ENCODE results near the gene ABR.

The ABR gene

DNA sequence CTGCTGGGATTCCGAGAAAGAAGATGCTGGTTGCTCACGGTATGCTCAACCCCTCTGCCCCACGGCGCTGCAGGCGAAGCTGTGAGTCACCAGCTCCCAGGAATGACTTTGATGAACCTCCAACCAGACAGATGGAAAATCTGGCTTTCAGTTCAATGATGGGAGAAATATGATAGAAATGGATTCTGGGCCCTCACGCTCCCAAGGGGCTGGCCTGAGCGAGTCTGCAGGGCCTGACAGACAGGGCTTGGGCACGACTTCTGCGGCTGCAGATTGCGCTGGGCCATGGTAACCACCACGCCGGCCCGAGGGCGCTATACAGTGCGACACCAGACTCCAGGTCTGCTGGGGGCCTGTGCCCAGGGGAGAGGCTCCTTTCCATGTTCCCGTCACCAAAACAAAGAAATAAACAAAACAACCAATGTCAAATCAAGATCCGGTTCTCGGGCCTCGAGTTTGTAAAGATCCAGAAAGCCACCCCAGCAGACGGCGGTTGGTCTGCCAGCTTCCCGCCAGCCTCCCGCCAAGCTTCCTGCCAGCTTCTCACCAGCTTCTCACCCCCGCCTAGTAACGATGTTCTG is 11.1 kb upstream of the ABR start:
- Histone ChIP-seq H3K9me3 (no peaks in the 10 kb centered on the region), H3K4me3 (no peak overlapping the region), H3K27me3 (ENCODE audit: low read depth) (no peaks in the 10 kb centered on the region), H3K36me3 (replicated peaks) (no peaks in the 10 kb centered on the region; the same call in 1 of the 2 replicates), H3K4me1 (peaks cover 2% of the 10 kb centered on the region; the same call in 1 of the 2 replicates)
- in situ Hi-C loops (cut with MboI; ENCODE audit: low sequenced_read_pairs) = no loop called here
- no peak for DNase-seq (ENCODE audit: low spot score in 2 of 2)

DNA sequence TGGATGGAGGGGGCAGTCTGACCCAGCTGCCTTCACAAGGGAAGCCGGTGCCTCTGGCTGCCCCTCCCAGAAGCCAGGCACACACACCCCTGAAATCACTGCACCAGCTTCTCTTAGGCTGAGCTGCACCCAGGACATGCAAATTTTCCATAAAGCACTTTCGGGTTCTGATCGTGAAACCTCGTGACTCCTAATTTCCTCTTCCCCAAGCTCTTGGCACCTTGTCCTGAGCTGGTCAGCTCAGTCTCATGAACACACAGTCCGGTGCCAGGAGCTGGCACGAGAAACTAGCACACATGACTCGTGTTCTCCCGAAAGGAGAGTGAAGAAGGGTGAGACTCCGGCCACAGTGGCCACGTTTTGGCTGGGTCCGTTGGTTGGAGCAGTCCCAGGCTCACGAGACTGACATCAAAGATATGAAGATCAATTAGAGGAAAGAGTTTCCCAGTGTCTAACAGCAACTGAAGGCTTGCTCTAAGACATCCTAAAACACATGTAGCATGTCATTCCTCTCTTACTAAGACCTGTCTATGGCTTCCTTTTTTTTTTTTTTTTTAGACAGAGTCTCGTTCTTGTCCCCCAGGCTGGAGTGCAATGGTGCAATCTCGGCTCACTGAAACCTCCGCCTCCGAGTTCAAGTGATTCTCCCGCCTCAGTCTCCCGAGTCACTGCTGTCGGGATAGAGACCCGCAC is 9.2 kb upstream of the ABR start:
- Histone ChIP-seq H3K36me3 (replicated peaks) (no peaks in the 10 kb centered on the region; the same call in 1 of the 2 replicates), H3K27me3 (ENCODE audit: low read depth) (no peaks in the 10 kb centered on the region), H3K4me3 (no peak overlapping the region), H3K4me1 (peaks cover 2% of the 10 kb centered on the region; the same call in 1 of the 2 replicates), H3K9me3 (no peaks in the 10 kb centered on the region)
- no peak for DNase-seq (ENCODE audit: low spot score in 2 of 2)
- in situ Hi-C loops (cut with MboI; ENCODE audit: low sequenced_read_pairs) = no loop called here

DNA sequence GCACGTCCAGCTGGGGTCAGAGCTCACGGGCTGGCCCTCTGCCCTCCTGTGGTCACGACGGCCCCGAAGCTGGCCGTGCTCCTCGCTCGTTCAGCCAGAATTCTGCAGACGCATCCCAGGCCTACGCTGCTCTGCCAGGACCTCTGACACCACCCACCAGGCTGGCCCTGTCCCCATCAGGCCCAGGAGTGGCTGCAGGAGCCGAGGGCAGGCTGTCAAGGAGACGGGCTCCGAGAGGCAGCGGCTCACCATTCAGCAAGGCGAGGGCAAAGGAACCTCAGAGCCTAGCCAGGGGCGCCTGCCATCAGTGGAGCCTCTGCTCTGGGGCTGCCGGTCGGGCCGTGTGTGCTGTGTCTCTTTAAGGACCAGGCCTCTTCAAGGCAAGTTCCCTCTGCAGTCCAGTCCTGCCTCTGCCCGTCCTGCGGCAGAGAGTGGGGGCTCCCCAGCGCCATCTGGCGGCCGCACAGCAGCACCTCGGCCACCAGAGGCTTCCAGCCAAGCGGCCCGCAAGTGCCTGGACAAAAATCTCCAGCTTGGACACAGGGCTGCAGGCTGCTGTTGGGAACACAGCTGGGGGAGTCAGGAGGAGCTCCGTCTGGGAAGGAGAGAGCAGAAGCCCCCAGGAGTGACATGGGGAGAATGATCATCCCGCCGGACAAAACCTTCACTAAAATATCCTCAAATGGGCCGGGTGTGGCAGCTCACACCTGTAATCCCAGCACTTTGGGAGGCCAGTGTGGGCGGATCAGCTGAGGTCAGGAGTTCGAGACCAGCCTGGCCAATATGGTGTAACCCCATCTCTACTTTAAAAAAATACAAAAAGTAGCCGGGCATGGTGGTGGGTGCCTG is 7.4 kb upstream of the ABR start:
- no peaks in the 10 kb centered on the region for H3K9me3 ChIP-seq
- H3K4me3 ChIP-seq = no peak overlapping the region
- peak; percentile 73 to 88 for DNase-seq (ENCODE audit: low spot score in 2 of 2)
- peaks cover 2% of the 10 kb centered on the region; the same call in 1 of the 2 replicates for H3K4me1 ChIP-seq
- in situ Hi-C loops (cut with MboI; ENCODE audit: low sequenced_read_pairs) = no loop called here
- H3K36me3 ChIP-seq (replicated peaks) = no peaks in the 10 kb centered on the region; the same call in 1 of the 2 replicates
- H3K27me3 ChIP-seq (ENCODE audit: low read depth) = no peaks in the 10 kb centered on the region

DNA sequence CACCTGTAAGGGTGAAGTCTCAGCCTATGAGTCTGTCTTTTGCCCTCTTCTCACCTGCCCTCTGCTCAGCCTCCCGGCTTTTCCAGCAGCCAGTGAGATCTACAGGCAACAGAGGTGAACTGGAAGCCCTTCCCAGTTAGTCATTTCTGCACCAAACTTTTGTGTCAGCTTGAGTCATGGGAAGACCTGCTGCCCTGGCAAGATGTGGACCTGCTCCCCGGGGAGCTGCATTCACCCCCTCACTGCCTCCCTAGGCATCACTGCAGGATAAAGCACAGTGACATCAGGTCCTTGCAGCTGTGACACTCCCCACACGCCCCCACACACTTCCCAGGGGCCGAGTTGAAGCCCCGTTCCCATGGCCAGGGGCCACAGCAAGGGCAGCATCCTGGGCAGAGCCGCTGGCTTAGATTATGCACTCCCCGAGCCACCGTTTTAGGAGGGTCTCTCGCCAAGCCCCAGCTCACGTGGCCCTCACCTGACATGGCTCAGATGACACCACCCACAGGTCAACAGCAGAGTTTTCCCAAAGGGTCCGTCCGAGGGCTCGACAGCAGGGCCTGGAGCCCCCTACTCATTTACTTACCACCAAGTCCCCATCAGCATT is 6.5 kb upstream of the ABR start:
- no peaks in the 10 kb centered on the region for H3K27me3 ChIP-seq (ENCODE audit: low read depth)
- H3K4me1 ChIP-seq = peaks cover 2% of the 10 kb centered on the region; the same call in 1 of the 2 replicates
- H3K9me3 ChIP-seq = no peaks in the 10 kb centered on the region
- no peak overlapping the region for H3K4me3 ChIP-seq
- DNase-seq (ENCODE audit: low spot score in 2 of 2) = no peak
- in situ Hi-C loops (cut with MboI; ENCODE audit: low sequenced_read_pairs) = no loop called here
- H3K36me3 ChIP-seq (replicated peaks) = no peaks in the 10 kb centered on the region; the same call in 1 of the 2 replicates

DNA sequence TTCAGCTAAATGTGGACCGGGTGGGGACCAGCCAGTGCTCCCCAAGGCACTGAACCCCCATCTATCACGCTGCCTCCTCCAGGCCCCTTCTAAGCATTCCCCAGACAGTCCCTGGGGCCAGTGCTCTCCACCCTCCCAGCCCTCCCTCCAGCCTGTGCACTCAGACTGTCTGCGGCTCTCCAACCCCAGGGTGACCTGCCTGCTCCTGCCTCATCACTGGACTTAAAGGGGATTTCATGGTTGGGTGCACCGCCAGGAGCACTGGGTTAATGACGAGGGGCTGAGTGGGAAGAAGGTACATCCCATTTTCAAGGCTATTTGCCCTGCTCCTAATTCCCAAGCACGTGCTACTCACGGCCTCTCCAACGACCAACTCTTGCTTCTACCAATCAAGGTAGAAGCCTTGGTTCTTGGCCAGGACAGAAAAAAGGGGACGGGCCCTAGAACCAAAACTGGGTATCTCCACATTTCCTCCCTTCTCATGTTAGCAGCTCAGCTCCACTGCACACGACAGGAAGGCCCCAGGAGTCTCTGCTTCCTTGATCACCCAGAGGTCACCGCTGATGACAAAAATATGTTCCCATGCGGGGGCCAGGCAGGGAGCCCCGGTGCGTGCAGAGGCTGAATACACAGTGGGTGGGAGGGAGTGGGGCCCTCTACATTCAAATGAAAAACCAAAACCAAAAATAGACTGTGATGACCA is 3.5 kb upstream of the ABR start:
- Histone ChIP-seq H3K9me3 (no peaks in the 10 kb centered on the region), H3K4me3 (no peak overlapping the region), H3K4me1 (peaks cover 2% of the 10 kb centered on the region; the same call in 1 of the 2 replicates), H3K36me3 (replicated peaks) (no peaks in the 10 kb centered on the region), H3K27me3 (ENCODE audit: low read depth) (no peaks in the 10 kb centered on the region)
- no peak for DNase-seq (ENCODE audit: low spot score in 2 of 2)
- in situ Hi-C loops (cut with MboI; ENCODE audit: low sequenced_read_pairs) = no loop called here

DNA sequence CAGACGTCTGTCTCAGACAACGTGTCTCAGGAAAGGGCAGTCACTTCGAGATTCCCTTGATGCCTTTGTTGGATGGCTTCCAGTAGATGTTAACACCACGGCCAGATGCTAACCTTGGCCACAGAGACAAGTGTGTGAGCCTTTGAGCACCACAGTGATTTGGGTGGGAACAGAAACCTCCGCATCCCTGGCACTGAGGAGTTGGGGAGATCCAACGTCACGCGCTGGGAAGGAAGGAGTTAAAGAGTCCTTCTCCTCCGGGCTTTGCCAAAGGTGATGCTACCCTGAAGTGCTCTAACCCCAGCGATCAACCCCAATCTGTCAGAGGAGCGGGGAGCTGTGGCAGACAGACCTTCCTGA is 3.0 kb upstream of the ABR start:
- no peak overlapping the region for H3K4me3 ChIP-seq

DNA sequence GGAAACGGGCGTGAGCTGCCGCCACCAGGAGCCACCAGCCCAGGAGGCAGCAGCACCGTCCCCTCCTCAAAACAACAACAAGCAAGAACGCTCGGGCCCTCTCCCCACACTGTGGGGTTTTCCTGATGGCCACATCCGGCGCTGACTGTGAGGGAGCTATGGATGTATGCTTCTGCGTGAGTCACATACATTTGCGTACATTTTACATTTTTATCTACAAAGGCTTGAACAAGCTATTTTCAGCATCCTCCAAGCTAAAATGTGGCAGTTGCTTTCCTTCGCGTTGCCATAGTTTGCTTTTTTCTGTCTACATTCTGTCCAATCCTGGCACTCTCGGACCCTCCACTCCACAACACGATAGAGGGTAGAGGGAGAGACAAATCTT is 2.0 kb upstream of the ABR start:
- Histone ChIP-seq H3K4me1 (peaks cover 7% of the 10 kb centered on the region; the same call in 1 of the 2 replicates), H3K4me3 (no peak overlapping the region), H3K36me3 (replicated peaks) (no peaks in the 10 kb centered on the region), H3K9me3 (no peaks in the 10 kb centered on the region), H3K27me3 (ENCODE audit: low read depth) (no peaks in the 10 kb centered on the region)
- DNase-seq (ENCODE audit: low spot score in 2 of 2) = no peak
- in situ Hi-C loops (cut with MboI; ENCODE audit: low sequenced_read_pairs) = no loop called here

More for the DNA sequence above, 3.0 kb upstream of the ABR start:
- H3K4me1 ChIP-seq = peaks cover 6% of the 10 kb centered on the region; the same call in 1 of the 2 replicates
- no peak for DNase-seq (ENCODE audit: low spot score in 2 of 2)
- H3K9me3 ChIP-seq = no peaks in the 10 kb centered on the region
- in situ Hi-C loops (cut with MboI; ENCODE audit: low sequenced_read_pairs) = no loop called here
- H3K27me3 ChIP-seq (ENCODE audit: low read depth) = no peaks in the 10 kb centered on the region
- H3K36me3 ChIP-seq (replicated peaks) = no peaks in the 10 kb centered on the region

DNA sequence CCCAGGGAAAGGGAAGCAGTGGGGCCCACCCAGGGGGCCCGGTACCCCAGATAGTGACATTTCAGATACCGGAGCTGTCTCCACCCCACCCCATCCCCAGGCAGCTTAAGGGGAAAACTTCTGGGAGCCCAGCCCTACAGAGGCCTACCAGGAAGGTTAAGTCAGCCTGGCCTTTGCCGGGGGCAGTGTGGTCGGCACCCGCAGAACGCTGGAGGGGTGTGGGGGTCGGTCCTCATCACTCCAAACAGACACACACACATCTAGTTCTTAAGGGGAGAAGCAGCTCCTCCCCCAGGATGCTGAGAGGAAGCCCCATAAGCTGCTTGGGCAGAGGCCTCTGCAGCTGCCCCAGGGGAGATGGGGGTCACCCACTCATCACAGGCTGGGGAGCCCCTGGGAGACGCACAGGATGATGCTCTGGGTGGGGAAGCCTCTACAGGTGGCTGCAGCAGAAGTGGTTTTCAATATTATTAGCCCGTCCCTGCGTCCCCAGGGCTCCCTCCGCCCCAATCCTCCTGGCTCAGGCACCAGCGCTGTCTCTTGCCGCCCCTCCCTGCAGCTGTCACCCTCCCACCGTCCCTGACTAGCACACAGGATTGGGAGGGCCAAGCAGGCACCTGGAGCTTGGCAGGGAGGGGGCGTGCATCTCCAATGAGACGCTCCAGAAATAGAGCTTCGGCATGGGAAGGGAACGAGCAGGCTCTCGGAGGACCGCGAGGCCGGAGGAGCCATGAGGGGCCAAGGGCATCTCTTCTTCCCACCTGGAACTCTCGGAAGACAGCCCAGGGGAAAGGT is 1.4 kb upstream of the ABR start:
- Histone ChIP-seq H3K36me3 (replicated peaks) (no peaks in the 10 kb centered on the region), H3K4me1 (peaks cover 7% of the 10 kb centered on the region; the same call in 1 of the 2 replicates), H3K4me3 (no peak overlapping the region), H3K27me3 (ENCODE audit: low read depth) (no peaks in the 10 kb centered on the region), H3K9me3 (no peaks in the 10 kb centered on the region)
- in situ Hi-C loops (cut with MboI; ENCODE audit: low sequenced_read_pairs) = no loop called here
- DNase-seq (ENCODE audit: low spot score in 2 of 2) = no peak

DNA sequence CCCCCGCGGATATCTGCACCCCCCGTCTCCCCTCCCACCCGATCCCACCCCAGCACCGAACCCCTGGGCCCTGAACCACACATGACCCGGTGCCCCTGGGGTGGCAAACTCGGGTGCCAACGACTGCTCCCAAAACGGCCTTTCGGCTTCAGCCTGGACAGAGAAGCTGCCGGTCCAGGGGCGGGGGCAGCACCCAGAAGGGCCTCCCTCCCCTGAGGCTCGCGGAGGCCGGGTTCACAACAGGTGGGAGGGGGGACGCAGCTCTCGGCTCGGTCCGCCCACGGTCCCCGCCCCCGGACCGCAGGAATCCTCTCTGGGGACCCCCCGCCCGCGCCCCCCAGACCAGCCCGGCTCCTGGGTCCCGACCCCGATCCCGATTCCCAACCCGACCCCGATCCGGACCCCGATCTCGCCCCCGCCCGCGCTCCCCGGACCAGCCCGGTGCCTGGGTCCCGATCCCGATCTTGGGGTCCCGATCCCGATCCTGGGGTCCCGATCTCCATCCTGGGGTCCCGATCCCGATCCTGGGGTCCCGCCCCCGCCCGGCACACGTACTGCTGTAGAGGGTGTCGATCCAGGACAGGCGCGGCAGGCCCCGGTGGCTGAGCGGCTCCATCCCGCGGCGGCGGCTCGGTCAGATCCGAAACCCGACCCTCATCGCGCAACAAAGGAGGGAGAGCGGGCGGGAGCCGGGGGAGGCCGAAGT is 516 bp downstream of the ABR start:
- DNase-seq (ENCODE audit: low spot score in 2 of 2) = peak; percentile 49 to 80
- Histone ChIP-seq H3K27me3 (ENCODE audit: low read depth) (no peaks in the 10 kb centered on the region), H3K36me3 (replicated peaks) (no peaks in the 10 kb centered on the region), H3K9me3 (no peaks in the 10 kb centered on the region), H3K4me1 (peaks cover 7% of the 10 kb centered on the region; the same call in 1 of the 2 replicates), H3K4me3 (peak overlapping the region; percentile 73)
- in situ Hi-C loops (cut with MboI; ENCODE audit: low sequenced_read_pairs) = no loop called here

DNA sequence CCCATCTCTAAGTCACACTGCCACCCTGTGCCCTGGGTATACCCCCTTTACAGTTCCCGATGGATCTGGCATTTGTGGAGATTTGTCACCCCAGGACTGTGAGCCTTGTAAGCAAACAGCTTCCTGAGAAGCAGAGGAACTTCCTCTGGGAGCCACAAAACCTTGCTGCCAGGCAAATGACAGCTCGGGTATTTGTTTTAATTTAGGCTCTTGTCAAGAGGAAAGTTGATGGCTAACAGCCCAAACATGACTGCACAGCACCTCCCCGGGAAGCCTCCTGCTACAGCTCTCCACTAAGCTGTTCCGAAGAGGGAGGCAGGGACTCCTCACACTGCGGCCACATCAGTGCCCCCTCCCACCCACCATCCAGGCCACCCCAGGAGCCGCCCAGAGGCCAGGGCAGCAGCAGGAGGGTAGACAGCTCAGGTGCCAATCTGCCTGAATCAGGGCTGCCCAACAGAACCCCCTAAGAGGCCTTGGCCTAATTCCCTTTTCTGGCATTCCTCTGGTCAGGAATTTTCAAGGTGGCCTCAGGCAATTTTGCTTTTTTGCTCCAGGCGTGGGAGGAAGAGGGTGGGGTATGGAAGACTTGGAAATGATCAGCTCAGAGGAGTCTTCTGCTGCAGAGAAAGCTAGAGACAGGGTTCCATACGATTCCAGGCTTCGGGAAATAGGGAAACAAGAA is 2.6 kb downstream of the ABR start:
- no peaks in the 10 kb centered on the region for H3K27me3 ChIP-seq (ENCODE audit: low read depth)
- peak in 1 of 2 experiments; percentile 51 for DNase-seq (ENCODE audit: low spot score in 2 of 2)
- in situ Hi-C loops (cut with MboI; ENCODE audit: low sequenced_read_pairs) = no loop called here
- H3K4me3 ChIP-seq = no peak overlapping the region
- H3K9me3 ChIP-seq = no peaks in the 10 kb centered on the region
- H3K4me1 ChIP-seq = peaks cover 7% of the 10 kb centered on the region; the same call in 1 of the 2 replicates
- H3K36me3 ChIP-seq (replicated peaks) = no peaks in the 10 kb centered on the region

DNA sequence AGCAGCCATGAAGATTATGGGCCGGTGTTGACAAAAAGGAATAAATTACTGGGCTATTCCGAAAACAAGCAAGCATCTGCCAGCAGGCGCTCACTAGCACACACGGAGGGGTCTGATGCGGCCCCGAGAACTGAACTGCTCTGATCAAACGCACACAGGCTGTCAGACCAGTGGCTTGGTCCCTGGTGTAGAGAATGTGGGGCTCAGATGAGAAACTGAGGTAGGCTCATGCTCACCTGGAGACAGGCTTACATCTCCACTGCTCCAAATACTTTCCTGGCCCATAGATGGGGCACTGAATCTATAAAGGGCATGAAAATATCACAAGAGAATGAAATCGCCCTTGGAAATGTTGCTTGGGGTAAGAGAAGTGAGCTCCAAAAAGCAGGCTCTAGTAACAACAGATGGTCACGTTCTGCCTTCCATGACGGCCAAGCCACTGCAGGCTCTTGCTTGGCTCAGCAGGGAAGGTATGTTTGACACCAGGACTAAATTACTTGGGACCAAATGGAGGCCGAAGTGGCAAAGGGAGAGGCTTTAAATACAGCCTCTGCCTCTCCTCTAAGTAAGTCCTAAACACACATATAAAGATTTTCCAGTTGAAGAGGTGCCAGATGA is 5.4 kb downstream of the ABR start:
- no peaks in the 10 kb centered on the region for H3K9me3 ChIP-seq
- no peak overlapping the region for H3K4me3 ChIP-seq
- no peaks in the 10 kb centered on the region for H3K27me3 ChIP-seq (ENCODE audit: low read depth)
- peaks cover 7% of the 10 kb centered on the region; the same call in 1 of the 2 replicates for H3K4me1 ChIP-seq
- H3K36me3 ChIP-seq (replicated peaks) = no peaks in the 10 kb centered on the region
- DNase-seq (ENCODE audit: low spot score in 2 of 2) = no peak
- in situ Hi-C loops (cut with MboI; ENCODE audit: low sequenced_read_pairs) = no loop called here

Data from HAP-1 (cell line).